GM18498 (cell line): Measurements from ENCODE around the gene RFX7.
A peak's percentile ranks its signal among the peaks of the same experiment; 100 is the strongest.

Experiments used
- ATAC-seq: cut with Tn5 transposase; IDR thresholded peaks from one replicate; pipeline ENCODE4 v1.9.1; 2021; ENCODE audit warnings: mild to moderate bottlenecking, moderate library complexity; ENCODE audit not compliant: unreplicated experiment

RFX7 gene

GRCh38 chr15:56148064-56148463, 95.6 kb downstream of the RFX7 start:
- ATAC-seq: no peak

- no peak for ATAC-seq
Measured at GRCh38 chr15:56146756-56147155, 96.9 kb downstream of the RFX7 start.

- no peak for ATAC-seq
Measured at GRCh38 chr15:56128081-56128480, 115.6 kb downstream of the RFX7 start.

GRCh38 chr15:56126409-56126808, 117.3 kb downstream of the RFX7 start:
- ATAC-seq: no peak

GRCh38 chr15:56124391-56124790, 119.3 kb downstream of the RFX7 start:
- ATAC-seq: no peak

- no peak for ATAC-seq
Measured at GRCh38 chr15:56105855-56106254, 137.8 kb downstream of the RFX7 start.

- ATAC-seq: no peak
Measured at GRCh38 chr15:56102441-56102840, 141.2 kb downstream of the RFX7 start.

- no peak for ATAC-seq
Measured at GRCh38 chr15:56099311-56099710, 144.4 kb downstream of the RFX7 start.

- ATAC-seq: no peak
Measured at GRCh38 chr15:56098195-56098863, 145.3 kb downstream of the RFX7 start.

- no peak for ATAC-seq
Measured at GRCh38 chr15:56095406-56095805, 148.3 kb downstream of the RFX7 start.

GRCh38 chr15:56094171-56094570, 149.5 kb downstream of the RFX7 start:
- no peak for ATAC-seq

GRCh38 chr15:56088389-56088788, 155.3 kb downstream of the RFX7 start:
- ATAC-seq: no peak

GRCh38 chr15:56086566-56086965, 157.1 kb downstream of the RFX7 start:
- no peak for ATAC-seq

GRCh38 chr15:56082263-56082761, 161.4 kb downstream of the RFX7 start:
- ATAC-seq: no peak

GRCh38 chr15:56077081-56077480, 166.6 kb downstream of the RFX7 start:
- ATAC-seq: no peak

GRCh38 chr15:56076640-56077039, 167.0 kb downstream of the RFX7 start:
- ATAC-seq: no peak

- ATAC-seq: no peak
Measured at GRCh38 chr15:56074481-56075265, 169.0 kb downstream of the RFX7 start.

GRCh38 chr15:56064152-56064551, 179.5 kb downstream of the RFX7 start:
- no peak for ATAC-seq

GRCh38 chr15:56059716-56060115, 184.0 kb downstream of the RFX7 start:
- no peak for ATAC-seq

- ATAC-seq: no peak
Measured at GRCh38 chr15:56058986-56059385, 184.7 kb downstream of the RFX7 start.

- no peak for ATAC-seq
Measured at GRCh38 chr15:56056626-56057025, 187.1 kb downstream of the RFX7 start.

GRCh38 chr15:56053046-56053400, 190.7 kb downstream of the RFX7 start:
- peak; percentile 22 for ATAC-seq
